ENCODE results near the gene GH1.

- TF ChIP-seq EZH2 (IDR thresholded peaks at IDR 0.05; ENCODE audit: insufficient read depth, poor library complexity, severe bottlenecking) (no peak), EZH2phosphoT487 (IDR thresholded peaks at IDR 0.05; ENCODE audit: insufficient read depth, low read depth) (no peak)
Measured at GRCh38 chr17:63967953-63968352, 49.3 kb upstream of the GH1 start.

Data from GM23248 (cell line).